Activated CD8-positive, alpha-beta T cell treated with anti-CD3 and anti-CD28 coated beads for 36 hours (primary cell): ENCODE results near the gene PEX5. TPM values are rescaled to one million over a fixed set of nuclear protein-coding genes. Genes with fewer than 3 reads are reported as not detected.
A peak's percentile ranks its signal among the peaks of the same experiment; 100 is the strongest.

ENCODE experiments used
- ATAC-seq: fragments of 200-7000 bp; cut with Tn5 transposase; one replicate; pipeline ENCODE4 v1.10.0; 2021; ENCODE audit warnings: mild to moderate bottlenecking, moderate library complexity
- CTCF ChIA-PET: fragments of 350-600 bp; sonication (Branson Sonifier 250); formaldehyde crosslinking; loops from one replicate; lab custom pipeline; 2021; ENCODE audit warnings: antibody characterized with exemption; lab: Charles Lee
- POLR2A ChIA-PET: fragments of 350-600 bp; sonication (Branson Sonifier 250); formaldehyde crosslinking; loops from one replicate; lab custom pipeline; 2021; ENCODE audit warnings: antibody characterized with exemption; lab: Charles Lee
- DNase-seq: peaks from one replicate; pipeline ENCODE4 v3.0.0-alpha.2; 2020
- H3K27ac Mint-ChIP-seq: one replicate; pipeline ENCODE4 v1.8.0; 2021; ENCODE audit warnings: mild to moderate bottlenecking, mixed read lengths
- H3K27me3 Mint-ChIP-seq: one replicate; pipeline ENCODE4 v1.8.0; 2021; ENCODE audit warnings: mixed read lengths
- H3K36me3 Mint-ChIP-seq: one replicate; pipeline ENCODE4 v1.8.0; 2021; ENCODE audit warnings: low read depth, mixed read lengths
- H3K4me1 Mint-ChIP-seq: one replicate; pipeline ENCODE4 v1.8.0; 2021; ENCODE audit warnings: low read depth, mixed read lengths
- H3K4me3 Mint-ChIP-seq: one replicate; pipeline ENCODE4 v1.8.0; 2021; ENCODE audit warnings: mild to moderate bottlenecking, moderate library complexity, mixed read lengths
- H3K9me3 Mint-ChIP-seq: one replicate; pipeline ENCODE4 v1.8.0; 2021; ENCODE audit warnings: mixed read lengths
- CTCF ChIP-seq: fragments of 200-600 bp; IDR thresholded peaks from one replicate; pipeline ENCODE4 v1.8.0; 2022; ENCODE audit warnings: antibody characterized with exemption, mild to moderate bottlenecking
- intact Hi-C: fragments of 100-400 bp; cut with micrococcal nuclease; formaldehyde crosslinking; loops from one replicate; pipeline ENCODE4 v1.10.0; 2022
- total RNA-seq, 2 experiments: library from RNA; stranded (reverse); gene quantifications; one replicate each; pipeline ENCODE4 v1.2.3, GENCODE V29; 2021

PEX5 gene
- 10 to 100 TPM; 39.0 to 41.8 TPM for total RNA-seq

GRCh38 chr12:7189398-7190267, at the start of gene PEX5:
Gene PEX5, plus strand, starts transcription at chr12:7189686. Its CDS starts 692 bp downstream, at chr12:7190378.
- DNase-seq (peak; percentile 88), ATAC-seq (peak; percentile 94)
- Mint-ChIP-seq H3K36me3 (peaks cover 33% of the 10 kb centered on the region), H3K4me1 (peaks cover 42% of the 10 kb centered on the region), H3K27me3 (no peaks in the 10 kb centered on the region), H3K4me3 (peak within 1 kb of the TSS; percentile 88), H3K9me3 (no peaks in the 10 kb centered on the region), H3K27ac (peak within 1 kb of the TSS; percentile 94)
- ChIA-PET CTCF (interaction anchor here (1.4 to 2.4 kb wide), 3 partner anchors 12 to 77 kb away, joined by 4 to 8 read pairs (median 8); no protein-coding TSS in a partner anchor), POLR2A (interaction anchor here (0.8 to 1.3 kb wide), 6 partner anchors 14 to 246 kb away, joined by 3 to 5 read pairs (median 4); partner anchors contain the start of genes LPCAT3 and RNU7-1)
- intact Hi-C loops = loop anchor here (5.0 kb wide), 1 partner anchor 47 kb away; no protein-coding TSS in a partner anchor
- no peak for TF ChIP-seq CTCF

GRCh38 chr12:7141351-7142005, 48.0 kb upstream of the PEX5 start:
- Mint-ChIP-seq H3K36me3 (peaks cover 19% of the 10 kb centered on the region), H3K4me1 (no peaks in the 10 kb centered on the region), H3K27ac (no peak overlapping the region), H3K4me3 (no peak overlapping the region), H3K27me3 (no peaks in the 10 kb centered on the region), H3K9me3 (no peaks in the 10 kb centered on the region)
- no peak for ATAC-seq
- POLR2A ChIA-PET = interaction anchor here (0.6 to 1.1 kb wide), 2 partner anchors 12 to 834 kb away, joined by 3 to 4 read pairs; no protein-coding TSS in a partner anchor
- intact Hi-C loops = loop anchor here (5.0 kb wide), 1 partner anchor 46 kb away; the partner anchor contains the start of gene PEX5
- no peak for TF ChIP-seq CTCF
- no peak for DNase-seq
- CTCF ChIA-PET = interaction anchor here (0.9 to 2.8 kb wide), 14 partner anchors 9 to 136 kb away, joined by 3 to 10 read pairs (median 4); no protein-coding TSS in a partner anchor

GRCh38 chr12:7142056-7142644, 47.3 kb upstream of the PEX5 start:
- Mint-ChIP-seq H3K9me3 (no peaks in the 10 kb centered on the region), H3K27ac (no peak overlapping the region), H3K36me3 (peaks cover 20% of the 10 kb centered on the region), H3K4me3 (no peak overlapping the region), H3K4me1 (no peaks in the 10 kb centered on the region), H3K27me3 (no peaks in the 10 kb centered on the region)
- ChIA-PET POLR2A (interaction anchor here (0.6 to 1.1 kb wide), 2 partner anchors 11 to 833 kb away, joined by 3 to 4 read pairs; no protein-coding TSS in a partner anchor), CTCF (interaction anchor here (0.9 to 2.8 kb wide), 10 partner anchors 9 to 137 kb away, joined by 3 to 10 read pairs (median 4); no protein-coding TSS in a partner anchor)
- peak; percentile 61 for TF ChIP-seq CTCF
- DNase-seq (peak; percentile 71), ATAC-seq (peak; percentile 90)
- intact Hi-C loops = loop anchor here (5.0 kb wide), 1 partner anchor 45 kb away; the partner anchor contains the start of gene PEX5

GRCh38 chr12:7142809-7143465, 46.5 kb upstream of the PEX5 start:
- Mint-ChIP-seq H3K4me3 (no peak overlapping the region), H3K4me1 (no peaks in the 10 kb centered on the region), H3K9me3 (no peaks in the 10 kb centered on the region), H3K36me3 (peaks cover 18% of the 10 kb centered on the region), H3K27me3 (no peaks in the 10 kb centered on the region), H3K27ac (no peak overlapping the region)
- intact Hi-C loops = loop anchor here (5.0 kb wide), 1 partner anchor 44 kb away; the partner anchor contains the start of gene PEX5
- ATAC-seq (no peak), DNase-seq (no peak)
- ChIA-PET POLR2A (no interaction called here), CTCF (interaction anchor here (0.9 to 2.8 kb wide), 12 partner anchors 8 to 137 kb away, joined by 3 to 26 read pairs (median 4); no protein-coding TSS in a partner anchor)
- TF ChIP-seq CTCF = no peak
